Stimulated activated CD8-positive, alpha-beta memory T cell treated with anti-CD3 and anti-CD28 coated beads, Interleukin-15, amount 100 ng/mL, for 48 hours (primary cell): ENCODE results near the gene POLR2E.

Experiments used
- DNase-seq, 2 donors: peaks; one replicate each; pipeline ENCODE4 v3.0.0-alpha.2; 2020; ENCODE audit warnings: low read depth in 2 of 2

Gene POLR2E

DNA sequence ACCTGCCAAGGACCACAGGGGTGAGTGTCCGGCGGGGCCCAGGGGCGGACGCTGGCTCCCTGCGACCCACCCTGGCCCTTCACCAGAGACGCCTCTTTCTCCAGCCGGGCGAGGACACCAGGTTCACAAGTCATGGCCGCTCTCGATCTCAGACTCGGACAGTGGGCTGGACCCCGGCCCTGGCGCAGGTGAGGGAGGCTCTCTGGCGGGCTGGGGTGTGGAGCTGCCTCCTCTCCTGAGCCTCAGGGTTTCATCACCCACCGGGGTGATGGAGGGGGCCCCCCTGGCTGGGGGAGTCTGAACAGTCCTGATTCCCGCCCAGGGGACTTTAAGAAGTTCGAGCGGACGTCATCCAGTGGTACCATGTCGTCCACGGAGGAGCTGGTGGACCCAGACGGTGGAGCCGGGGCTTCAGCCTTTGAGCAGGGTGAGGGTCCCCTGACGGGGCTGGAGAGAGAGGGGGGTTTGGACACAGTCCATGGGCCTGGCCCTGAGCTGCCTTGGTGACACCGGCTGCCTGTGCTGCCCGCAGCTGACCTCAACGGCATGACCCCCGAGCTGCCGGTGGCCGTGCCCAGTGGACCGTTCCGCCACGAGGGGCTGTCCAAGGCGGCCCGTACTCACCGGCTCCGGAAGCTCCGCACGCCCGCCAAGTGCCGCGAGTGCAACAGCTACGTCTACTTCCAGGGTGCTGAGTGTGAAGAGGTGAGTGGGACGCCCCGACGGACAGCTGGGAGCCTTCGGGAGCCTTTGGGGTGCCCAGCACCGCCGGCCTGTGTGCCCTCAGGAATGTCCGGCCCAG, 14.6 kb downstream of the POLR2E start:
- no peak for DNase-seq

GRCh38 chr19:1079566-1080111, 15.5 kb downstream of the POLR2E start:
- peak; percentile 74 to 78 for DNase-seq

- DNase-seq, result peak; percentile 88 to 91
Observed at GRCh38 chr19:1076951-1077350, 18.2 kb downstream of the POLR2E start.

- no peak for DNase-seq
Observed at GRCh38 chr19:1076046-1076386, 19.2 kb downstream of the POLR2E start.

DNA sequence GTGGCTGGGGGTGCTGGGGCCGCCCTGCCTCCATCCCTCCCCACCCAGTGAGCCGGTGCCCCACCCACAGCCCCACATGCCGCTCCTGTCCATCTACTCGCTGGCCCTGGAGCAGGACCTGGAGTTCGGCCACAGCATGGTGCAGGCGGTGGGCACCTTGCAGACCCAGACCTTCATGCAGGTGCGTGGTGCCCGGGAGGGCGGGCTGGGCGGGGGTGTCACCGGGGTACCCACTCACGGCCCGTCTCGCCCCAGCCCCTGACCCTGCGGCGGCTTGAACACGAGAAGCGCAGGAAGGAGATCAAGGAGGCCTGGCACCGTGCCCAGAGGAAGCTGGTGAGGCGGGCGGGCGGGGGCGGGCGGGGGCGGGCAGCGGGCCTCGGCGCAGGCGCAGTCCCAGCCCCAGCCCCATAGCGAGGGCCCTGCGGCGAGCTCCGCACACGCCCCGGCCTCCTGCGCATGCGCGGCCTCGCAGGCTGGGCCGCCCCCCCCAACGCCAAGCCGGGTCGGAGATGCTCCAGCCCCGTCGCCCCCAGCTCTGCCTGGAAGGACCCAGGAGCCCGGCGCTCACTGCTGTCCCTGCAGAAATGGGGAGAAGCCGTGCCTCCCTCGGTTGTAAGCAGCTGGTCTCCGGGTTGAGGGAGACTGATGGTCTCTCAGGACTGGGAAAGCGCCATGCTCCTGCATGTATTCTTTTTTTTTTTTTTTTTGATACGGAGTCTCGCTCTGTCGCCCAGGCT, 20.5 kb downstream of the POLR2E start:
- DNase-seq, result peak; percentile 70 to 74

GRCh38 chr19:1073956-1074517, 21.1 kb downstream of the POLR2E start:
- no peak for DNase-seq

DNA sequence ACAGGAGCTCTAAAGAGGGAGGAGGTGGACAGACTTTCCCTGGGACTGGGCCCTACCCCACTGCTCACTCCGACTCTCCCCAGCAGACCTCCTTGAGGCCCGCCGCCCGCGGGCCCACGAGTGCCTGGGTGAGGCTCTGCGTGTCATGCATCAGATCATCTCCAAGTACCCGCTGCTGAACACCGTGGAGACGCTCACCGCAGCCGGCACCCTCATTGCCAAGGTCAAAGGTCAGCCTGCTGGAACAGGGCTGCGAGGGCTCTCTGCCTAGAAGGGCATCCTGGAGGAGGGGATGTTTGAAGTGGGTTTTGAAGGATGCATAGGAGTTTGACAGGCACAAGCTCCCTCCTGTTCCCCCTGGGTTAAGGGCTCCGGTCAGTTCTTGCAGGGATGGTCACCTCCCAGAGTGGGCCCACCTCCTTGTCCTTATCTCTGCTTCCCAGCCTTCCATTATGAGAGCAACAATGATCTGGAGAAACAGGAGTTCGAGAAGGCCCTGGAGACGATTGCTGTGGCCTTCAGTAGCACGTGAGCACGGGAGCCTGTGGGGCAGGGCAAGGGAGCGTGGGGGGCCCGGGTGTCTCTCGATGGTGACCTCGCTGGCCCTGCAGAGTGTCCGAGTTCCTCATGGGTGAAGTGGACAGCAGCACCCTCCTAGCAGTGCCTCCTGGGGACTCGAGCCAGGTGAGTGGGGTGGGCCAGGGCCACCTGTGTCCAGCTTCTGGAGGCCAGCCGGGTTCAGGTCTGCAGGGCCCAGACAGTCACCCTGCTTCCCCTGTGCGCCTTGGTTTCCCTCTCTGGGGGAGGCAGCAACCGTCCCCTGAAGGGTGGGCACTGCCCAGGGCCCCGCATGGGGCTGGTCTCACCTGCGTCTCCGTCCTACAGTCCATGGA, 21.9 kb downstream of the POLR2E start:
- no peak for DNase-seq

- DNase-seq, result no peak
Observed at GRCh38 chr19:1072371-1073015, 22.7 kb downstream of the POLR2E start.

GRCh38 chr19:1070931-1071791, 24.0 kb downstream of the POLR2E start:
- DNase-seq, result no peak

- no peak for DNase-seq
Observed at GRCh38 chr19:1070576-1070930, 24.6 kb downstream of the POLR2E start.

GRCh38 chr19:1069009-1069779, 26.0 kb downstream of the POLR2E start:
- peak in 1 of 2 donors; percentile 56 for DNase-seq

DNA sequence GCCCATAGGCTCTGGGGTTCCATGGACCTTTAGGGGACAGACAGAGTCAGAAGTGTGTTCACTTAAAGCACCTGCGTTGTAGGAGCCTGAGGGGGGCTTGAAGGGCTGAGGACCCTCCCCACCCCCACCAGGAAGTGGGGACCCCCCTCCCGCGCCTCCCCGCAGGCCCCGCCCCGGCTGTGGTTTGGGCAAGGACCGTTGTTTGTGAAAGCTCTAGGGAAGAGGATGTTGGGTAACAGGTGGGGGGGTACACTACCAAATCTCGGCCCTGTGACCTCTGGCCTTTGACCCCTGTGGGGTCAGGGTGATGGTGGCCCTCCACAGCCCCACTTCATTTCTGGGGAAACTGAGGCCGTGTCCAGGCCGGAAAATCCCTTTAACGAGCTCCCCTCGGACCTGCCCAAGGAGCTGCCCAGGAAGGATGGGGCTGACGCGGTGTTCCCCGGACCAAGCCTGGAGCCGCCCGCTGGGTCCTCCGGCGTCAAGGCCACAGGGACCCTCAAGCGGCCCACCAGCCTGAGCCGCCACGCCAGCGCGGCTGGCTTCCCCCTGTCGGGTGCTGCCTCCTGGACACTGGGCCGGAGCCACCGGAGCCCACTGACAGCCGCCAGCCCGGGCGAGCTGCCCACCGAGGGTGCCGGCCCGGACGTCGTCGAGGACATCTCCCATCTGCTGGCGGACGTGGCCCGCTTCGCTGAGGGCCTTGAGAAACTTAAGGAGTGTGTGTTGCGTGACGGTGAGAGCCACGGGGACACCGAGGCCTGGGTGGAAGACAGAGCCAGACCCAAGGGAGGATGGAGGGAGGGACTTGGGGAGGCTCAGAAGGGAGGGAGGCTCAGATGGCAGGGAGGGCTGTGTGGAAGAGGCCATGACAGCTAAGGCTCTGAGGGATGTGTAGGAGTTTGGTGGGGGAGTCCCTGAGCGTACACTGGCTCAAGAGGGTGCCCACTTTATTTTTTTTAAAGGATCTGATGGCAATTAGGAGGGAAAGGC, 26.9 kb downstream of the POLR2E start:
- DNase-seq, result no peak

- peak in 1 of 2 donors; percentile 65 for DNase-seq
Observed at GRCh38 chr19:1067341-1067957, 27.7 kb downstream of the POLR2E start.

DNA sequence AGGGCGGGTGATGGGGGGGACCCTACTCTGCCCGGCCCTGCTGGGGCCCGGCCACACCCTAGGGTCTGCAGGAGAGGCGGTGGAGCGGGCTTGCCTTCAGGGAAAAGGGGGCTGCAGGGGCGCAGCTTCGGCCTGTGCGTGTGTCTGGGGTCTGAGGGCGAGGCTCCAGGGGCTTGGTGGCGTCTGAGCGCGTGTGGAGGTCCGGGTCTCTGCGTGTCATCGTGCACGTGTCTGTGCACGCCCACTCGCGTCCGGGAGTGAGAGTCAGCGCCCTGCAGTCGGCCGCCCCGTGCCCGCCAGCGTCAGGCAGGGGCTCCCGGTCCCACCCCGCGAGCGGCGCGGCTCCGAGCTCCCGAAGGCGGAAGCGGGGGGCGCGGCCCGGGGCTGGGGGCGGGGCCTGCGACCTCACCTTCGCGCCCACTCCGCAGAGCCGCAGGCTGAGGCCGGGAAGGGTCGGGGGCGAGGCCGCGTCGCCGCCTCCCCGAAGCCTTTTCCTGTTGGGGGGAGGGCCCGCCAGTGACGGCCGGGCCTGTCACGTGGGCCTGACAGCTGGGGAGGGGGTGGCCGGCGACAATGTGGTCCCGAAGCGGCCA, 28.3 kb downstream of the POLR2E start, which contains the start of gene ARHGAP45:
ARHGAP45 (plus strand) TSS at position 420 of the 593 bp plus-strand sequence. CDS start 239 bp downstream, outside the sequence.
- peak; percentile 82 to 84 for DNase-seq

DNA sequence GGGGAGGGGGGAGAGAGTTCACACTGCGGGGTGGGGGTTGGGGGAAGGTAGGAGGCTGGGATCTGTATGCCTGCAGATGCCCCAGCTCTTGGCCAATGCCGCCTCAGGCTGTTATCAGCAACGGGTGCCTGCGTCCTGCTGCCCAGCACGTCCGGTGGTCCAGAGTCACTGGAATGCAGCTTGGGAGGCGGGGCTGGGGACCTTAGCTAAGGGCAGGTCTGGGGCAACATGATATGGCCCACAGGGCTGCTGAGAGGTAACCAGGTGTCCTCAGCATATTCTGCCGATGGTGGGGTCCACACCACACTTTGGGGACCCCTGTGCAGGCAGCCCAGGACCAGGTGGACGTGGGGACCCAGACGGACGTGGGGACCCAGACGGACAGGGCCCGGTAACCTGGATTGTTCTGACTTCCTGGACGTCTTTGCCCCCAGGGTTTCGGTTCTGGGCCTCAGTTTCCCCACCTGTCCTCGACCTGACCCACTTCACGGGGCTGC, 28.9 kb downstream of the POLR2E start:
- no peak for DNase-seq

DNA sequence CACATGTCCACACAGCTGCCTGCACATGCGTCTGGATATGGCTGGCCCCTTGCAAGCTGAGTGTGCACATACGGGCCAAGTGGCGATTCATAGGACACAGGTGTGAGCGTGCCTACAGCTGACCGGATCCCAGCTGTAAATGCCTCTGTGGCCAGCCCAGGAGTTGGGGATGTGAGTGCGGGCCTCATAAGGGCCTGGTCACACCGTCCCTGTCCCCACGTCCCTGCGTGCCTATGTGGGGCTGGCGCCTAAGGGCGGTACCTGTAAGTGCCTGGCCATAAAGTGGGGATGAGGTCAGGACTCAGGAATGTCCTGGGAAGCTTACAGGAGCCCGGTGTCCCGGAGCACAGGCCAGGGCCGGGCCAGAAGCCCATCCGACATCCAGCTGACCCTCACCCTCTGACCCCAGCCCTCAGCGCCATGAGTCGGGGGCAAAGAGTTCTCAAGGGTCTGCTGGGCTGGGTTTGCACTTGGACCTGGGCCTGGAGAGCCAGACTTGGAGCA, 29.5 kb downstream of the POLR2E start:
- no peak for DNase-seq
